Stimulated activated CD8-positive, alpha-beta memory T cell treated with anti-CD3 and anti-CD28 coated beads, Interleukin-12 subunit alpha, Interleukin-12 subunit beta, amount 100 ng/mL, for 24 hours (primary cell): ENCODE measurements around the gene MUC13.
"Not testable (repeated sequence)": the region's sequence is repeated elsewhere in the genome, so short reads cannot be mapped to it uniquely, and the experiment has no call there.

Experiments used
- DNase-seq: peaks from one replicate; pipeline ENCODE4 v3.0.0-alpha.2; 2020; ENCODE audit errors: extremely low read depth

Gene MUC13, protein sequence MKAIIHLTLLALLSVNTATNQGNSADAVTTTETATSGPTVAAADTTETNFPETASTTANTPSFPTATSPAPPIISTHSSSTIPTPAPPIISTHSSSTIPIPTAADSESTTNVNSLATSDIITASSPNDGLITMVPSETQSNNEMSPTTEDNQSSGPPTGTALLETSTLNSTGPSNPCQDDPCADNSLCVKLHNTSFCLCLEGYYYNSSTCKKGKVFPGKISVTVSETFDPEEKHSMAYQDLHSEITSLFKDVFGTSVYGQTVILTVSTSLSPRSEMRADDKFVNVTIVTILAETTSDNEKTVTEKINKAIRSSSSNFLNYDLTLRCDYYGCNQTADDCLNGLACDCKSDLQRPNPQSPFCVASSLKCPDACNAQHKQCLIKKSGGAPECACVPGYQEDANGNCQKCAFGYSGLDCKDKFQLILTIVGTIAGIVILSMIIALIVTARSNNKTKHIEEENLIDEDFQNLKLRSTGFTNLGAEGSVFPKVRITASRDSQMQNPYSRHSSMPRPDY

DNA sequence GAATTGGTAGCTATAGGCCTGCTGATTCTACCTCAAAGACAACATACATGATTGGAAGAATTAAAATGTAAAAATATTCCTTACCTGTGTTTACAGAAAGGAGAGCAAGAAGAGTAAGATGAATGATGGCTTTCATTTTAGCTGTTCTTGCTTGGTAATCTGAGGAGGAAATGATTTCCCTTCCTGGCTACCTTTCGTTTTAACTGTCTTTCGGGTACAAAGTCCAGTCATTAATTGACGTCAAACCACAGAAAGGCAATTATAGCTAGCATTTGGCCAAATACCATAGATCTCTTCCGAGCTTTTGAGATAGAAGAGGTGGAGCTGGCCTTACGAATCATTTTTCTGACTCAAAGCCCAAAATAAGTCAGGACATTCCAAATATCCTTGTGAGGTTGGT lies at the start of gene MUC13:
MUC13 (minus strand) TSS at position 175 of the 400 bp plus-strand sequence; CDS start at position 136, 39 bp downstream.
- DNase-seq, result no peak

DNA sequence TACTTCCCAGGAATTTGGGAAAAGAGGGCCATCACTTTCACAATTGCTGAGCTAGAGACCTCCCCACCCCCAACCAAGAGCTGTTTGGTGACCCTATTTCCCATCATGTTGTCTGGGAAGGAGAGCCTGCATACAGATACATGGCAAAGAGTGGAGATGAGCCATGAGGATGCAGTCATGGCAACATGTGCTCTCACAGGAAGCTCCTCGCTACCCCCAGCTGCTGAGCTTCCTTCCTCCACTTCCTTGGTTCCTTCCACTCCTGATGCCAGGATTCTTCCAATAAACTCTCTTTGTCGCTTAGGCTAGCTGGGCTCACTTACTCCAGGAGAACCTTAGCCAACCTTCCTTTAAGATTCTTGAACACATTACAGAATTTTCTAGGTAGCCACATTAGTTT lies 48.3 kb upstream of the MUC13 start:
- DNase-seq, result no peak

DNA sequence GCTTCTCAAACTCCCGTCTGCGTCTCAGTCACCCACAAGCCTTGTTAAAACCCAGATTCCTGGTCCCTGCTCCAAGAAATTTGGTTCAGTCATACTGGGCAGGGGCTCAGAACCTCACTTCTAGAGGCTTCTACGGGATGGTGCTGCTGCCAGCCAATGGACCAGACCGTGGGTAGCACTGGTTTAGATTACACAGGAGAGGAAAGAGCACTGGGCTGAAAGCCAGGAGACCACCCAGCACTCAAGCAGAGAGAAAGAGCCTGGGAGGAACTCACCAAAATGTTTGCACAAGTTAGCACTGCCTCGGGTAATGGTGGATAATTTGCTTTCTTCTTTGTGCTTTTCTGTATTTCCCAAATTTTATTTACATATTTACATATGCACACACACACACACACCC lies 46.9 kb upstream of the MUC13 start:
- no peak for DNase-seq

DNA sequence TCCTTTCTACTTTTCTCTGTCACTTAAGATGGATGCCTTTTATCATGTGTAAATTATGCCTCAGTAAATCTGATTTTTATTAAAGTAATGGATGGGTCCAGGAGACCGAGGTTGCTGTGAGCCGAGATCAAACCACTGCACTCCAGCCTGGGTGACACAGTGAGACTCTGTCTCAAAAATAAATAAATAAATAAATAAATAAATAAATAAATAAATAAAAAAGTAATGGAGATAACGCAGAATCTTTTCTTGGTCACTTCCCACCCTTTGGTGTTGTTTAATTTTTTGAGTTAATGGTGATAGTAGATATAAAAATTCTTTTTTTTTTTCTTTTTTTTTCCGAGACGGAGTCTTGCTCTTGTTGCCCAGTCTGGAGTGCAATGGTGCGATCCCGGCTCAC lies 44.1 kb upstream of the MUC13 start:
- DNase-seq, result no peak

DNA sequence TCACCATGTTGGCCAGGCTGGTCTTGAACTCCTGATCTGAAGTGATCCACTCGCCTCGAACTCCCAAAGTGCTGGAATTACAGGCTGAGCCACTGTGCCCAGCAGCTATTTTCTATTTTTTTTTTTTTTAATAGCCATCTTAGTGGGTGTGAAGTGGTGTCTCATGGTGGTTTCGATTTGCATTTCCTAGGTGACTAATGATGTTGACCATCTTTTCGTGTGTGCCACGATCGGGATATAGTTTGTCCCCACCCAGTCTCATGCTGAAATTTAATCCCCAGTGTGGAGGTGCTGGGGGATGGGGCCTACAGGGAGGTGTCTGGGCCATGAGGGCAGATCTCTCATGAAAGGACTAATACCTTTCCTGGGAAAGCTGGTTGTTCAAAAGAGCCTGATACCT lies 41.8 kb upstream of the MUC13 start:
- no peak for DNase-seq

DNA sequence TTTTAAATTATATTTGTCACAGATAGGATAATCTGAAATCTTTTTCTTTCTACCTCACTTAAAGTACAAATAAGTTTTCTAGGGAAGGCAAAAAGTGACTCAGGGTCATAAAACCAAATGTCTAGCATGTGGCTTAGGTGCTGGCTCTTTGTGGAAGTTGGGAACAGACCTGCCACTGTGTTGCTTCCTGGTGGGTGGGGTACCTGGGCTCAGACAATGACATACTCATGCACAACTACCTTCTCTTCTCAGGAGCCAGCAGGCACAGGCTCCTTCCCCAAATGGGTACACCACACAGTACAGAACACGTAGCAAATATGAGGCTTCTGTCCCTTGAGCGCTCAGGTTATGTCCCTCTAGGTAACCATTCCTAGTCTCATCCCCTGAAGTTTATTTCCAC lies 40.1 kb upstream of the MUC13 start:
- no peak for DNase-seq

DNA sequence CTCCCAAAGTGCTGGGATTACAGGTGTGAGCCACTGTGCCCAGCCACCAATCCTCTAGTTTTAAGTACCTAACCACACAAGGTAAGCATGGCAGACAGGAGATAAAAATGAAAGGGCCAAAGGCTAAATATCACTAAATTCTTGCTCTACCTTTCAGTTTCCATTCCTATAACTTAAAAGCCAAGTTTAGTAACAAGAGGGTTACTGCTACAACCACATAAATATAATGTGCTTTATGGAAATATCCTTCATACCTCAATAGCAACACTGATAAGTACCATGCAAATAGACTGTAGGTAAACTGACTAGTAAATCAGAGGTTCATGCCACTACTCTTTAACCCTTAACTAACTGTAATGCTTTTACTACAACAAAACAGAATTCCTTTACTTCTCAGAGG lies 38.7 kb upstream of the MUC13 start:
- DNase-seq, result no peak

DNA sequence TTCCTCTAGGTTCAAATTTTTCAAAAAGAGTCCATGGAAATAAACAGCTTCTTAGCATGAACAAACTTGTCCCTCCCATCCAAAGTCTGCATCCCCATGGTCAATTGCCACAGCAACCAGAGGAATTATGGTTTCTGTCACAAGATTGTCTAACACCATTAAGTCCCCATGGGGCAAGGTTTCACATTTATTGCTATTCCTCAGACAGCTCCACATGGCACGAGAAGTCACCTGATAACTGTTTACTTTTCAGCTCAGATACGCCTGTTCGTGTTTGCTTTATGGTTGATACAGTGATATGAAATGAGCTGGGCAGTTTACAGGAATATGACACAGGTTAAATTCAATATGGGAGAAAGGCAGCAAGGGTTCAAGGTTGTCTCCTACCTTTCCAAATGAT lies 37.9 kb upstream of the MUC13 start:
- no peak for DNase-seq

DNA sequence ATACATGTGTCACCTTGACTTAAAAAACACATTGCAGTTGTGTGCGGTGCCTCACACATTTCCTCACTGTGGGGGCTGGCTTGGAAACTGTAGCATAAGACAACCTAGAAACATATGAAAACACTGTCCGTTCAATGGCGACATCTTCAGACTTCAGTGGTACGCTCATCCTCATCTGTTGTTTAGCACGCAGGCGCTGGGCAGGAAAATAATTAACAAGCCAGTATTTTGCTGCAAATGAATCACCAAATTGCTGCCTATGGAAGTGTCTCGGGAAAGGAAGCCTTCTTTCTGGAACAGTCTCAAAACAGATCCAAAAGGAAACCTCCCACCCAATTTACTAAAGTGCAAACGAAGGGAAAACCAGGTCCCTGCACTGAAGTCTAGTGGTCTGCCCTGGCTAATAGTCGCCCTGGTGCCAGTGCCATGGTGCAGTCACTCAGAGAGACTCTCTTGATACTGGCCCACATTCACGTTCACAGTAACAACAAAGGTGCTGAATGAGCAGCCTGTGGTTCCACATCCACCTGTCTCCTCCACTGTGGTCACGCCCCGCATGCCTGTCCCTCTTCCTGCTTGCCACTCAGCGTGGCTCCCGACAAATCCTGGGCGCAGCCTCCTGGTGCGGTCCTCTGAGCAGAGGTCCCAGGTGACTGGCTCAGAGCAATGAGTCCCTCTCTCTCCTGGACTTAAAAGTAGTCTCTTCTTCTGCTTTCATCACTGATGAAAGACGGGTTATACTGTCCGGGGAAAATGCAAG lies 35.6 kb upstream of the MUC13 start:
- DNase-seq, result no peak

DNA sequence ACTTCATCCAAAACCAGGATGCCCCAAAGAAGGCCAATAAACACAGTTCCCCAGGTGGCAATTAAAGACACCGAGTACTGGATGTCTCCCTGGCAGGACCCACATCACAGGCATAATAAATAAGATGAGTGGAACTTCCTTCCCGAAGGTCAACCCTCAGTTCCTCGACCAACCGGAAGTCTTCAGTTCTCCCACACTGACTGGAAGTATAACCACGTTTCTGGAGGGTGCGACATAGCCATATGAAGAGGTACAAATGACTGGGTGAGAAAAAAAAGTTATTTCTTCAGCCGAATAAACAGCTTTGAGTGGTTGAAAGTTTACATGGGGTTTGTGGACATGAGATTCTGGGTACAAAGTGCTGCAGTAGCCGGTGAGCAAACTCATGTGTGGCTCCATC lies 34.6 kb upstream of the MUC13 start:
- DNase-seq, result no peak

DNA sequence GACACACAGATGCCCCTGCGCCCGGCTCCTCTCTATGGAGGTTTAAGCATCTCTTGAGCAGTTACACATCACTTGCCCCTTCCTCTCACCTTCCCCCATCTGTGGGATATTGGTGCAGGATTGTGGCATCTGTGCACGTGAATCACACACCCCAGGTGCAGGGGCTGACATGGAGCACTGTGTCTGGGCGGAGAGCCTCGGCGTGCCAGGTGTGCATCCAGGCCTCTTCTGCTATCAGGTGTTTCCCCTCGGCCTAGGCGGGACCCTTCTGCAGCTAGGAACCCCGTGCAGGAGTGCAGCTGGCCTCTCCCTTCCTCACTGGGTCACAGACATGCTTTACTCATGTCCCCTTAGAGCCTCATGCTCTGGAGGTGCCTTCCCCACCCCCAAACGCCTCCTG lies 33.4 kb upstream of the MUC13 start:
- DNase-seq, result no peak

DNA sequence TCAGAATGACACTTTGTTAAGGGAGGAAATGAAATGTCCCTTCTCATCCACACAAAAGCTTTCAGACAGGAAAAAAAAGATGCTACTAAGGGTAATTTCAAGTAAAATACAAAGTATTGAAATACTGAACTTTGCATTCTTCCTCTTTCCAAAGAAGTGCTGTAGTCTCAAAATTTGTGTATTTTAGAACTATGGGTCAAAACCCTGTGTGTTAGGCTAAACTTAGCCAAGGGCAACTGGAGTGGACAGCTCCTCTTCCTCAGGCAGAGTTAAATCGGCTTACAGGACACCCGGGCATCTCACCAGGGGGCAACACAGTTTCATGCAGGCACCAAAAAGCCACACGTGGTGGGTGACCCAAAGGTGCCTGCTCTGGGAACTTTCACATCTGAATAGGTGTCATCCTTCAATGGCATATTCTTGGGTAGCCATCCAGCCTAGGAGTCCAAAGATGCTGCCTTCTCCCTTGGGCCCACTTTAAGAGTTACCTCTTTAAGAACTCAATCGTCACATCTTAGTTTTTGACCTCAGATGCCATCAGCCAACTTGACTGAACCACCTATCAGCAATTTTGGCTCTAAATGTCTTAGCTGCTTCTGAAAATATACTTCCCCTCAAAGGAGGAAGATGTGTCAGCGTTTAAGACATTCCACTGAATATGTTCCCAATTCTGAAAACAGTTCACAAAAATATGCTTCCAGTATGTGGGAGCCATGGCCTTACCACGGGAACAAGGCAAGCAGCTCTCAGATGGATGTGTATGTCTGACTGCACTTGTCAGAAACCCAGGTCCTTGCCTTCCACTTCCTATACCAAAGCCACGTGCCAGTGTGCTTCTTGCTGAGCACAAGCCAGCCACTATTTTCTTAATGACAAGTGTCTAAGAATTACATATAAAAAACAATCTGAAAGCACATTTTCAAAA lies 32.2 kb upstream of the MUC13 start:
- no peak for DNase-seq

DNA sequence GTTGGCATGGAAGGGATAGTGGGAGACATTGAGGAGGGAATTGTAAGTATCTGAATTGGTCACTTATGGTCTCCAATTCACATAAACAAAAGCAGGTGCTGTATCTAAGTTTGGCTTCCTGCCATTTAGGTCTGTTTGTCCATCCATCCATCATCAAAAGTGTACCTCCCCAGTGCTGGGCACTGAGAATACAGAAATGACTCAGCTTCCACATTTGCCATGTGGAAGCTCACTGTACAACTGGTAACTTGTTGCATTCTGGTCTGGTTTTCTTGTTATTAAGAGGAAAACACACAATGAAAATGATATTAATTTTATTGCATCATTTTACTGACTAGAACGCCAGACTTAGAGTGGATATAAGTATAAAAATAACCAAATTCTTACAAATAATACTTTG lies 30.9 kb upstream of the MUC13 start:
- DNase-seq, result no peak

DNA sequence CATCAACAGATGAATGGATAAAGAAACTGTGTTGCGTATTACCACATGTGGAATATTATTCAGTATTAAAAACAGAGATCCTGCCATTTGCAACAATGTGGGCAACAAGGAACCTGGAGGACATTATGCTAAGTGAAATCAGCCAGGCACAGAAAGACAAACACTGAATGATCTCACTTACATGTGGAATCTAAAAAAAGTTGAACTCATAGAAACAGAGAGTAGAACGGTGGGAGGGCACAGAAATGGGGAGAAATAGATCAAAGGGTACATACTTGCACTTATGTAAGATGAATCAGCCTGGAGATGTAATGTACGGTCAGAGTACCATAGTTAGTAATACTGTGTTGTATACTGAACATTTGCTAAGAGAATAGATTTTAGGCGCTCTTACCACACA lies 29.8 kb upstream of the MUC13 start:
- no peak for DNase-seq

DNA sequence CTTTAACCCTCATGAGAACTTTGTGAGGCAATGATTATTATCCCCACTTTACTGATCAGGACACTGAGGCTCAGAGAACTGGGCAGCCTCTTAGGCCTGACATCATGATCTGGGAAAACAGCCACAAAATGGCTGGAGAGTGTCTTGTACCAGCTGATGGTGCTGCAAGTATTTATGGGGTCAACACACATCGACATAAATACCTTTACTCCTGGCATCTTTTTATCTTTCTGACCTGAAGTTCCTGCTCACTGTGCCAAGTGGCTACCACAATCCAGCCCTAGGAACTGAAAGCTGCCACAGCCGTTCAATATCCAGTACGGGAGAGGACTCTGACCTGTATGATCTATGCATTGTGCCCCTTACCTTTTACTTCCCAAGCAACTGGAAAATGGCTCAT lies 29.2 kb upstream of the MUC13 start:
- DNase-seq, result no peak

DNA sequence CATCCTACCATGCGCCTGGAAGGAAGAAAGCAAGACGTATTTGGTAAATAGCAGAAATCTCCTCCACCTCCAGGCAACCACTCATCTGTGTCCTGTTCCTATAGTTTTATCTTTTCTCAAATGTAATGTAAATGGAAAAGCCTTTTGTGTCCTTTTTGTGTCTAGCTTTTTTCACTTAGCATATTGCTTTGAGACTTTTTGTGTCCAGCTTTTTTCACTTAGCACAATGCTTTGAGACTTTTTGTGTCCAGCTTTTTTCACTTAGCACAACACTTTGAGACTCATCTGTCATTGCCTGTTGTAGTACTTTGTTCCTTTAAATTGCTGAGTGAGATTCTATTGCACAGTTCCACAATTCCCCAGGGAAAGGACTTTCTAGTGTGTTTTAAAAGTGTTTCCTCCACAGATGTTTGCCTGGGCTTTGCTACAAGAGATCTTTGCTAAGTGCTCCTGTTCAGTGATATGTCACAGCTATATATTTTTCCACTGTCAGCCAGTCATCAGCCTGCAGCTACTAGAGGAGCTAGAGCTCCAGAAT lies 27.9 kb upstream of the MUC13 start:
- no peak for DNase-seq

DNA sequence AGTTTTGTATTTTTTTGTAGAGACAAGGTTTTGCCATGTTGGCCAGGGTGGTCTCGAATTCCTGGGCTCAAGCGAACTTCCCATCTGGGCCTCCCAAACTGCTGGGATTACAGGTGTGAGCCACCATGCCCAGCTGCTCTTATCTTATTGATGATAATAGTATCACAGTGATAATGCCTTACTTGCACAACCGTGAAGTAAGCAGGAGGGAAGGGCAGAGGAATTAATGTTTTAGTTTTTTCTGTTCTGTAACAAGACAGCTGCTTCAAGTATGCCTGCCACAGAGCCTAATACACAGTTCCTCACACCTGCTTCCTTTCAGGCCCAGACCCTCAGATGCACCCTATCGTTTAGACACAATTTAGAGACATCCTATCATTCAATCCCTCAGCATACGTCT lies 26.1 kb upstream of the MUC13 start:
- DNase-seq, result no peak

DNA sequence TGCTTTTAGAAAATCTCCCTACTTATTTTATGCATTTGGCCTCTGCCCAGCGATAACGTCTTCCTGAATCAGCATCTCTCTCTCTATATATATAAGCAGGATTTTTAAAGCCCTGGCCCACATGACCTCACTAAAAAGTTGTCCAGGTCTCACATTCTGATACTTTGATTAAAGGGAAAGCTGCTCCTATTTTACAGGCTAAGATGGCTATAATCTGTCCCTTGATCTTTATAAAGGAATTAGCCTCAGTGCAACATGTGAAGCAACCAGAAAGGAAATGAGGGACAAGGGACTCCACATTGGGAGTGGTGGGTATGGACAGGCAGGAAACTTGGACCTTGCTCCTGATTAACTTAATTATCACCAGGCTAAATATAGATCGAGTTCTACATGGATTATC lies 25.6 kb upstream of the MUC13 start:
- DNase-seq, result no peak

DNA sequence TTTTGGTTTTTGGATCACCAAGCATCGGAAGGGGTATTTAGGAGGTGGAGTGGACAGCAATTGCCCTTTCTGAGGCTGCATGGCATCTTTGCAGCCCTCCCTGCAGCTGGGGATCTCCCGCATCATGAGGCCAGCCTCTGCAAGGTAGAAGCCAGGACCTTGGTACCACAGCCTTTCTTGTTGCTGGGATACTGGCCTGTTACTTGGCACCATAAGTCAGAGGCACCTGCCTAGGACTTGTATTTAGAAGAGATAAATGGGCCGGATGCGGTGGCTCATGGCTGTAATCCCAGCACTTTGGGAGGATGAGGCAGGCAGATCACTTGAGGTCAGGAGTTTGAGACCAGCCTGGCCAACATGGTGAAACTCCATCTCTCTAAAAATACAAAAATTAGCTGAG lies 23.4 kb upstream of the MUC13 start:
- not testable (repeated sequence) for DNase-seq

DNA sequence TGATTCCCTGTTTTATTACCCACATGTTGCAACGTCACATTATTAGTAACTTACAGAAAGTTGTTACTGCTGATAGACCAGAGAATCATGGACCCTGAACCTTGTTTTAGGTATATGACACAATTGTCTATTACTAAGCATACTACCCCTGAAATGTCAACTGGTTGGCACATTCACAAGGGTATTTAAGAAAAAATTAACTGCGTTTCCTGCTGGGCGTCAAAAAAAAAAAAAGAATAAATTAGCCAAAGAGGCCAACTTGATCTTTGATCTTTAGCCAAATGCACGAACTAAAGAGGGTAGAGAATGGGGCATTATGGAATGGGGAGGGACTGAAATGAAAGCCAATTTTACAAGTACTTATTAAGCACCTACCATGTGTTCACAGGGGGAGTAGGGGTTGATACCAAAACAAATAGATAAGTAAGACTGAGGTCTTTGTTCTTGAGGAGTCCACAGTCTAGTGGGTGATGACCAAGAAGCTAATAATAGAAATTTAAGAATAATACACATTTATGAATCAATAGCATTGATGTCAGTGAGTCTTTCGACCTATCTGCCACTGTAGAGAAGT lies 17.8 kb upstream of the MUC13 start:
- no peak for DNase-seq

DNA sequence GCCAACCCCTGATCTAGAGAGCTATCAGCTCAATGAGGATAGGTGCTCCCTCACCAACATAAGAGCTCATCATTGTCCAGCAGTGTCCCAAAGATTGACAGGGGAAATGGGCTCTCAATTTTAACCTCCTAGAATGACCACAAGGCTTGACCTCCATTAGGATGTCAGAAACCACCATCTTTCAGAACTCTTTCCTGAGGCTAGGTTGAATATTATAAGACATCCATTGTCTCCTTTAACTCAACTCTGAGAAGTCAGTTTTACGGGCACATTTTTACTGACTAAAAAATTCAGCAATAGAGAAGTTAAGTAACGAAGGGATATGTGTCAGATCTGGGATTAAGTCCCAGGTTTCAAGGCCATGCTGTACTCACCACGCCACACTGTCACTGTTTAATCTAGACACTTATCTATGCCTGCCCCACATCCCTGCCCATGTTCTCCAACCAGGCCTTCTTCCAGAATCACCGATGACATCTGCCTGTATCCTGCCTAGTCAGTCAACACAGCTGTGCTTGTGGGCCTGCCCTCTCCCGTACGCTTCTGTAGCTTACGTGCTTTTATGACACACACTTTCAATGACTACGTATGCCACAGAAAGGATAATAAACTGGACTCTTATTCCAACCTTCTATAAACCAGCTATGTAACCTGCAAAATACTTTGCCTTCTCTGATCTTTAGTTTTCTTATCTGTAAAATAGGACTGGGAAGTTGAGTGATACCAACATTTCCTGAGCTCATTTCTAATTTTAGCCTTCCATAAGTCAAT lies 17.1 kb upstream of the MUC13 start:
- no peak for DNase-seq
